GM19239 (cell line): Measurements from ENCODE around the gene PAGR1.
"Not testable (repeated sequence)": the region's sequence is repeated elsewhere in the genome, so short reads cannot be mapped to it uniquely, and the experiment has no call there.

ENCODE experiments used
- DNase-seq: peaks from one replicate; pipeline ENCODE4 v3.0.0; 2011; ENCODE audit warnings: low spot score; ENCODE audit not compliant: insufficient read length
- FAIRE-seq: peaks from 2 replicates; lab custom pipeline; 2011; peaks lifted over from hg19 to GRCh38; lab: Jason Lieb, UNC

PAGR1 gene

GRCh38 chr16:29791845-29792807 is 23.8 kb upstream of the PAGR1 start:
- FAIRE-seq (no peak), DNase-seq (no peak)

DNA sequence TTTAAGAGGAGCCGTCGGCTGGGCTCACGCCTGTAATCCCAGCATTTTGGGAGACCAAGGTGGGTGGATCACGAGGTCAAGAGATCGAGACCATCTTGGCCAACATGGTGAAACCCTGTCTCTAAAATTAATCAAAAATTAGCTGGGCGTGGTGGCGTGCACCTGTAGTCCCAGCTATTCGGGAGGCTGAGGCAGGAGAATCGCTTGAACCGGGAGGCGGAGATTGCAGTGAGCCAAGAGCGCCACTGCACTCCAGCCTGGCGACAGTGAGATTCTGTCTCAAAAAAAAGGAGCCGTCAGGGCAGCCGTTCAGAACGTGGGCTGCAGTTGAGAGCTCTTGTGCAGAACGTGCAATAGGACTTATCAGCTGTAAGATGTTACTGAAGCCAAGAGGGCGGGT is 22.8 kb upstream of the PAGR1 start:
- not testable (repeated sequence) for FAIRE-seq, DNase-seq

DNA sequence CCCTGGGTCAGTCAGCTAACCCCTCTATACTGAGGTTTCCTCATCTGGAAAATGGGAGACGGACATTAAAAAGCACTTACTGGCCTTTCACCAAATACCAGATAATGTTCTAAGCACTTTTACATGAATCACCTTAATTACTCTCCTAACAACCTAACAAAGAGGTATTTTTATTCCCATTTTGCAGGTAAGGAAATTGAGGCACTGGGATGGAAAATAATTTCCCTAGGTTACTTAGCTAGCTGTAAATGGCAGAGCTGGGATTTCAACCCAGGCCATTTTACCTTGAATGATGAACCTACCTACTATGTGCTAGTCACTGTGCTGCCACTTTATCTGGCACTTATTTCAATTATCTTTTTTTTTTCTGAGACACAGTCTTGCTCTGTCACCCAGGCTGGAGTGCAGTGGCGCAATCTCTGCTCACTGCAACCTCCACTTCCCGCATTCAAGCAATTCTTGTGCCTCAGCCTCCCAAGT is 21.7 kb upstream of the PAGR1 start:
- FAIRE-seq (no peak), DNase-seq (no peak)

GRCh38 chr16:29802416-29802935 is 13.5 kb upstream of the PAGR1 start:
- DNase-seq (no peak), FAIRE-seq (no peak)

DNA sequence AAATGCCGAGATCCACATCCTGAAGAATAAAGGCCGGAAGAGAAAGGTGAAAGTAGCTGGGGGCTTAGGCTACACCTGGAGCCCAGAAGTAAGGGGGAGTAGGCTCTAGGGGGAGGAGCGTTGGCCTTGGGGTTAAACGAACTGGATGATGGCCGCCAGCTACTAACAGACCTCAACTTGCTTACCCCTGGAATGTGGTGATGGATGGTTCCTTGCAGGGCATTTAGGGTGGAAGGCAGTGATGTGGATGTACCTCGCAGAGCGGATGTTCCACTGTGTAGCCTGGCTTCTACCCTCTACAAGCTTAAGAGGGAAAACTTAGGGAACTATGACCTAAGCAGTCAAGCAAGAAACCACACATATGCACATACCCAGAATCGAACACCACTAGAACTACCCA is 11.9 kb upstream of the PAGR1 start:
- FAIRE-seq (no peak), DNase-seq (no peak)

DNA sequence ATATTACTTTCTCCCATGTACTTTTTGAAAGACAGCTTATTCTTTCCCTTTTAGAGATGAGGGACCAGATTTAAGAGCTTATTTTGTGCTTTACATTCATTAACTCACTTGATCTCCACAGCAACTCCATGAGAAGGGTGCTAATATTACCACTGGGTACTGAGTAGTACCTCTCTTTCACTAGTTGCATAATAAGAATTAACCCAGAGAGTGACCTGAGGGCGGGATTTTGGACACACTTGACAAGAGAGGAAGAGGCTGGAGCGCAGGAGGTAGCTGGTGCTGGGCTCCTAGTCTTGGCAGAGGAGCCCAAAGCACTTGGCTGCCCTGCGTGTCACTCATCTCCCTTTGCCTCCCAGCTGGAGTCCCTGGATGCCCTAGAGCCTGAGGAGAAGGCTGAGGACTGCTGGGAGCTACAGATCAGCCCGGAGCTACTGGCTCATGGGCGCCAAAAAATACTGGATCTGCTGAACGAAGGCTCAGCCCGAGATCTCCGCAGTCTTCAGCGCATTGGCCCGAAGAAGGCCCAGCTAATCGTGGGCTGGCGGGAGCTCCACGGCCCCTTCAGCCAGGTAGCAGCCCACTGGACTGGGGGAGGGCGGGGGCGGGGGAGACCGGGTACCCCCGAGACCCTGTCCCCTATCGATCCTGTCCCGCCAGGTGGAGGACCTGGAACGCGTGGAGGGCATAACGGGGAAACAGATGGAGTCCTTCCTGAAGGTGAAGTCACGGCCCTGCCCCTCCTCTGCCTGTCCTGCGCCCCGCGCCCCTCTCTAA is 11.3 kb upstream of the PAGR1 start:
- DNase-seq = no peak
- FAIRE-seq = no peak

- FAIRE-seq (peak; percentile 92), DNase-seq (peak; percentile 85)
These were observed 10.5 kb upstream of the PAGR1 start for GRCh38 chr16:29805232-29806098.

GRCh38 chr16:29806099-29806579 is 9.8 kb upstream of the PAGR1 start, which contains the start of gene MAZ:
Gene MAZ, plus strand, starts transcription at chr16:29806529. Its CDS starts 173 bp downstream, at chr16:29806702.
- DNase-seq (no peak), FAIRE-seq (no peak)

DNA sequence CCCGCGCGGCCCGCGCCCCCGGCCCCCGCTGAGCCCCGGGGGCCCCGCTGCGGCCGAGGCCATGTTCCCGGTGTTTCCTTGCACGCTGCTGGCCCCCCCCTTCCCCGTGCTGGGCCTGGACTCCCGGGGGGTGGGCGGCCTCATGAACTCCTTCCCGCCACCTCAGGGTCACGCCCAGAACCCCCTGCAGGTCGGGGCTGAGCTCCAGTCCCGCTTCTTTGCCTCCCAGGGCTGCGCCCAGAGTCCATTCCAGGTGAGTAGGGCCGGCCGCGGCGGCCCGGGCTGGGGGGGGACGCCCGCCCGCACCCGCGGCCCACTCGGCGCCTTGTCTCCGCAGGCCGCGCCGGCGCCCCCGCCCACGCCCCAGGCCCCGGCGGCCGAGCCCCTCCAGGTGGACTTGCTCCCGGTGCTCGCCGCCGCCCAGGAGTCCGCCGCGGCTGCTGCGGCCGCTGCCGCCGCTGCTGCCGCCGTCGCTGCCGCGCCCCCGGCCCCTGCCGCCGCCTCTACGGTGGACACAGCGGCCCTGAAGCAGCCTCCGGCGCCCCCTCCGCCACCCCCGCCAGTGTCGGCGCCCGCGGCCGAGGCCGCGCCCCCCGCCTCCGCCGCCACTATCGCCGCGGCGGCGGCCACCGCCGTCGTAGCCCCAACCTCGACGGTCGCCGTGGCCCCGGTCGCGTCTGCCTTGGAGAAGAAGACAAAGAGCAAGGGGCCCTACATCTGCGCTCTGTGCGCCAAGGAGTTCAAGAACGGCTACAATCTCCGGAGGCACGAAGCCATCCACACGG is 9.1 kb upstream of the PAGR1 start:
- FAIRE-seq (no peak), DNase-seq (no peak)

- FAIRE-seq (peak; percentile 97), DNase-seq (no peak)
These were observed 8.3 kb upstream of the PAGR1 start for GRCh38 chr16:29807426-29808218.

DNA sequence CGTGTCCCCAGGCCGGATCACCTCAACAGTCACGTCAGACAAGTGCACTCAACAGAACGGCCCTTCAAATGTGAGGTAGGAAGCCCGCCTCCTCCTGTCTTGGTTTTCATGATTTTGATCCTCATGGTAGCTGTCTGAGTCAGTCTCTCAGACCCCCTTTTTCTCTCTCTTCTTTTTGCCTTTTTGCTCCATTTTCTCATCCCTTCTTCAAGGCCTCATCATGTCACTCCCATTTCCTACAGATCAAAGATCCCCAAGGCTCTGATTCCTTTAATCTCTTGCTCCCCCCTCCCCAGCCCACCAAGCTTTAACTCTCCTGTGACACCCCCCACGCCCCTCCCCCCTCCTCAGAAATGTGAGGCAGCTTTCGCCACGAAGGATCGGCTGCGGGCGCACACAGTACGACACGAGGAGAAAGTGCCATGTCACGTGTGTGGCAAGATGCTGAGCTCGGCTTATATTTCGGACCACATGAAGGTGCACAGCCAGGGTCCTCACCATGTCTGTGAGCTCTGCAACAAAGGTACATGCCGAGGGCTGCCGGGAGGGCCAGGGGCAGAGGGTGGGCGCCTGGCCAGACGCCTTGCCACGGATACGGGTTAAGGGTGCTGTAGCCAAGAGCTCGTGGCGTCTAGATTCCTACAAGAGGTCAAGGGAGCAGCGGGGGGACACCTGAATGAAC is 7.6 kb upstream of the PAGR1 start:
- no peak for FAIRE-seq

GRCh38 chr16:29809031-29809747 is 6.8 kb upstream of the PAGR1 start:
- no peak for FAIRE-seq
- DNase-seq = no peak

More for the DNA sequence above, 7.6 kb upstream of the PAGR1 start:
- DNase-seq = no peak

GRCh38 chr16:29809850-29810698 is 5.9 kb upstream of the PAGR1 start:
- FAIRE-seq = no peak
- DNase-seq = no peak

GRCh38 chr16:29810699-29811169 is 5.2 kb upstream of the PAGR1 start:
- FAIRE-seq = no peak

DNA sequence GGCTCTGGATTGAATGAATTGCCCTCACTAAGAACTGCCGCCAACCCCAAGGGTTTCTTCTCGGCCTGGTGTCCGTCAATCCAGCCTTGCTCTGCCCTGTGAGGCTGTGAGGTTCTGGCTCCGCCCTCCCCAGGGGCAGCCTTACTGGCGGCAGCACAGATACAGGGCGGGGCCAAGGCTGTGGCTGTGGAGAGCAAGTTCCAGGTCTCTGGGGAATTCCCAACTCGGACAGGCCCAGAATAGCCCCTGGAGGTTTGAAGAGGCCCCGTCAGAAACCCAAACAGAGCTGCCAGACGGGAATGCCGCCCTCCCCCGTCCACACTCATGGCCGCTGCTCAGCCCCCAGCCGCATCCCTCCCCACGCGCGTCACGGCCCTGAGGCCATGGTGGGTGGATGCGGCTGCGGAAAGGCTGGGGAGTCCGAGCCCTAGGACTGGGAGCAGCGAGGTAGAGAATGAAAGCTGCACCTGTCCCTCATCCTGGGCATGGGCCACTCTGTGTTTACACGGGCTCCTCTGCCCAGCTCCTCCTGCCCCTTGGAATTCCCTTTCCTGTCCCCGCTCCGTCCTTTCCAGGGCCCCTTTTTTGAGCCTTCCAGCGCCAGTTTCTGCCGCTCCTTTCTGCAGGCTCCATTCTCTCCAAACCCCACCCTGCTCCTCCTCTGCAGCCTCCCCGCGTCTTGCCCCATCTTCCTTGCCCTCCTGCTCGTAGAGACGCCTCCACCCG is 4.6 kb upstream of the PAGR1 start:
- peak; percentile 97 for FAIRE-seq
- peak; percentile 79 for DNase-seq

More at GRCh38 chr16:29810699-29811169, 5.2 kb upstream of the PAGR1 start:
- no peak for DNase-seq
